Tibial nerve (tissue), 4 donors: ENCODE data around the gene SLC12A8.
A peak's percentile ranks its signal among the peaks of the same experiment; 100 is the strongest.

Experiments used
- CTCF ChIP-seq, 5 experiments: fragments of 200-600 bp in 3 of 5; fragments of 450-650 bp in 2 of 5; sonication (generic) in 3 of 5; IDR thresholded peaks; one replicate each; pipeline ENCODE4 v1.5.1; 2016 to 2019; ENCODE audit warnings: antibody characterized with exemption in 5 of 5, mild to moderate bottlenecking in 3 of 5, moderate library complexity in 2 of 5
- EP300 ChIP-seq, 2 donors: sonication (generic); formaldehyde crosslinking; IDR thresholded peaks; one replicate each; pipeline ENCODE4 v1.6.1; 2017; ENCODE audit warnings: antibody characterized with exemption in 2 of 2, mild to moderate bottlenecking in 1 of 2
- POLR2A ChIP-seq, 2 donors: fragments of 450-650 bp; IDR thresholded peaks; one replicate each; pipeline ENCODE4 v1.6.1; 2017; ENCODE audit warnings: antibody characterized with exemption in 2 of 2, mild to moderate bottlenecking in 2 of 2, moderate library complexity in 2 of 2

GRCh38 chr3:125062904-125063618 lies 149.5 kb downstream of the SLC12A8 start:
- TF ChIP-seq CTCF (IDR thresholded peaks at IDR 0.05) (no peak), POLR2A (IDR thresholded peaks at IDR 0.05) (no peak), EP300 (IDR thresholded peaks at IDR 0.05) (peak in 1 of 2 donors; percentile 24)
